Trophoblast cell (in vitro differentiated cells and primary cell): Measurements from ENCODE around the gene MTHFD2.
A peak's percentile ranks its signal among the peaks of the same experiment; 100 is the strongest.

ENCODE experiments used
- DNase-seq, 2 donors: peaks; one replicate each; pipeline ENCODE4 v3.0.0-alpha.2; 2016
- H2AFZ ChIP-seq: 2 replicates; pipeline ENCODE4 v1.6.1; 2013; ENCODE audit warnings: low read length, moderate library complexity, mild to moderate bottlenecking; ENCODE audit not compliant: insufficient read depth, poor library complexity
- H2AK5ac ChIP-seq: 2 replicates; pipeline ENCODE4 v1.6.1; 2013; ENCODE audit warnings: mild to moderate bottlenecking, low read length
- H2BK120ac ChIP-seq: 2 replicates; pipeline ENCODE4 v1.6.1; 2013; ENCODE audit warnings: low read length, mild to moderate bottlenecking, moderate library complexity; ENCODE audit not compliant: insufficient read depth, poor library complexity
- H2BK12ac ChIP-seq: 2 replicates; pipeline ENCODE4 v1.6.1; 2013; ENCODE audit warnings: mild to moderate bottlenecking, low read length, moderate library complexity
- H2BK5ac ChIP-seq: 2 replicates; pipeline ENCODE4 v1.6.1; 2013; ENCODE audit warnings: low read length, low read depth, moderate library complexity, mild to moderate bottlenecking; ENCODE audit not compliant: poor library complexity
- H3K14ac ChIP-seq: 2 replicates; pipeline ENCODE4 v1.6.1; 2013; ENCODE audit warnings: mild to moderate bottlenecking, low read length
- H3K18ac ChIP-seq: 2 replicates; pipeline ENCODE4 v1.6.1; 2013; ENCODE audit warnings: mild to moderate bottlenecking, low read length
- H3K23ac ChIP-seq: 2 replicates; pipeline ENCODE4 v1.6.1; 2013; ENCODE audit warnings: low read length
- H3K27ac ChIP-seq: 2 replicates; pipeline ENCODE4 v1.5.1; 2013; ENCODE audit warnings: low read depth, mild to moderate bottlenecking, inconsistent platforms, low read length, moderate library complexity
- H3K27me3 ChIP-seq: 2 replicates; pipeline ENCODE4 v1.6.1; 2013; ENCODE audit warnings: inconsistent platforms, mild to moderate bottlenecking, low read length, moderate library complexity; ENCODE audit not compliant: insufficient read depth
- H3K36me3 ChIP-seq, 2 experiments: 1 replicate in 1 of 2; 2 replicates in 1 of 2; pipeline ENCODE4 v1.6.1; 2013; ENCODE audit warnings: low read length in 2 of 2, mild to moderate bottlenecking in 2 of 2, moderate library complexity in 1 of 2; ENCODE audit not compliant: insufficient read depth in 2 of 2, control insufficient read depth in 1 of 2
- H3K4ac ChIP-seq: 2 replicates; pipeline ENCODE4 v1.6.1; 2013; ENCODE audit warnings: low read depth, mild to moderate bottlenecking, low read length, moderate library complexity
- H3K4me1 ChIP-seq, 2 experiments: 1 replicate in 1 of 2; 2 replicates in 1 of 2; pipeline ENCODE4 v1.6.1; 2013; ENCODE audit warnings: low read length in 2 of 2, mild to moderate bottlenecking in 2 of 2, moderate library complexity in 1 of 2; ENCODE audit not compliant: insufficient read depth in 2 of 2, control insufficient read depth in 1 of 2
- H3K4me2 ChIP-seq: 2 replicates; pipeline ENCODE4 v1.6.1; 2013; ENCODE audit warnings: inconsistent platforms, mild to moderate bottlenecking, low read length, moderate library complexity
- H3K4me3 ChIP-seq: 2 replicates; pipeline ENCODE4 v1.5.1; 2013; ENCODE audit warnings: mild to moderate bottlenecking, low read depth, low read length, inconsistent platforms
- H3K79me1 ChIP-seq: one replicate; pipeline ENCODE4 v1.6.1; 2013; ENCODE audit warnings: low read length
- H3K79me2 ChIP-seq: 2 replicates; pipeline ENCODE4 v1.6.1; 2013; ENCODE audit warnings: low read length, mild to moderate bottlenecking; ENCODE audit not compliant: control insufficient read depth, insufficient read depth, poor library complexity
- H3K9ac ChIP-seq: 2 replicates; pipeline ENCODE4 v1.6.1; 2013; ENCODE audit warnings: mild to moderate bottlenecking, low read length
- H3K9me3 ChIP-seq: 2 replicates; pipeline ENCODE4 v1.6.1; 2013; ENCODE audit warnings: low read depth, mild to moderate bottlenecking, control low read depth, inconsistent platforms, low read length; ENCODE audit not compliant: insufficient read depth
- H4K12ac ChIP-seq: 2 replicates; pipeline ENCODE4 v1.6.1; 2013; ENCODE audit warnings: low read depth, mild to moderate bottlenecking, low read length, moderate library complexity
- H4K8ac ChIP-seq: 2 replicates; pipeline ENCODE4 v1.6.1; 2013; ENCODE audit warnings: low read depth, mild to moderate bottlenecking, low read length, moderate library complexity
- H4K91ac ChIP-seq: one replicate; pipeline ENCODE4 v1.6.1; 2013; ENCODE audit warnings: low read depth, mild to moderate bottlenecking, low read length, moderate library complexity
- WGBS: extraction: QIAGEN DNeasy Blood & Tissue Kit; methylation state at CpG from one replicate; pipeline ENCODE4 v1.1.7; 2013; ENCODE audit warnings: missing lambda C conversion rate; ENCODE audit not compliant: insufficient read length, insufficient coverage; ENCODE audit errors: extremely low coverage; 5-methylcytosine and 5-hydroxymethylcytosine counted together

Gene MTHFD2

DNA sequence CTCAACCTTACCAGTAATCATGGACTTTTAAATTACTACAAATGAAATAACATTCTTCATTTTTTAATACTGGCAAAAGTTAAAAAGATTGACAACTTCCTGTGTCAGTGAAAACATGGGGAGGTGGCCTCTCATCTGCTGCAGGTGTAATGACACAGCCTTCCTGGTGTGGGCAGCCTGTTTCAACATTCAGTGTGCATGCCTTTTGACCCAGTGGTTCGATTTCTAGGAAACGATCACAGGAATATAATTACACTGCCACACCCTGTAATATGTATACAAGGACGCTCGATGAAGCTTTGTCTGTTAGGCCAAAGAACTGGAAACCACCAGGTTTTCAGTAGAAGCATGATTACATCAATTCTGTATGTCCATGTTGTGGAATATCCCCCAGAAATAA, 68.7 kb downstream of the MTHFD2 start:
- no peaks in the 10 kb centered on the region for H3K4me1 ChIP-seq
- no peak overlapping the region for H4K91ac ChIP-seq
- H3K27ac ChIP-seq, result no peak overlapping the region
- H3K14ac ChIP-seq, result no peak overlapping the region
- H3K36me3 ChIP-seq, result no peaks in the 10 kb centered on the region
- no peak overlapping the region for H2BK5ac ChIP-seq
- no peak overlapping the region for H3K9ac ChIP-seq
- no peak overlapping the region for H3K4me3 ChIP-seq
- H2AK5ac ChIP-seq, result no peak overlapping the region
- no peak overlapping the region for H4K12ac ChIP-seq
- peak in 1 of 2 donors; percentile 36 for DNase-seq
- H2AFZ ChIP-seq, result no peak overlapping the region
- H3K79me2 ChIP-seq, result no peaks in the 10 kb centered on the region
- no peak overlapping the region for H3K18ac ChIP-seq
- H2BK120ac ChIP-seq, result no peak overlapping the region
- WGBS, result no CpG with 5 or more reads among the region's 4 CpGs
- H2BK12ac ChIP-seq, result no peak overlapping the region
- no peak overlapping the region for H4K8ac ChIP-seq
- H3K4ac ChIP-seq, result no peak overlapping the region
- no peak overlapping the region for H3K4me2 ChIP-seq
- H3K9me3 ChIP-seq, result no peaks in the 10 kb centered on the region
- H3K27me3 ChIP-seq, result no peaks in the 10 kb centered on the region
- H3K79me1 ChIP-seq, result no peaks in the 10 kb centered on the region
- no peak overlapping the region for H3K23ac ChIP-seq
